GM10847 (cell line): Measurements from ENCODE around the gene PUM1.

Source experiments
- POLR2A ChIP-seq: IDR thresholded peaks from 2 replicates; pipeline ENCODE4 v1.6.1; 2011; ENCODE audit not compliant: insufficient read length; ENCODE audit errors: extremely low read depth

PUM1 gene

DNA sequence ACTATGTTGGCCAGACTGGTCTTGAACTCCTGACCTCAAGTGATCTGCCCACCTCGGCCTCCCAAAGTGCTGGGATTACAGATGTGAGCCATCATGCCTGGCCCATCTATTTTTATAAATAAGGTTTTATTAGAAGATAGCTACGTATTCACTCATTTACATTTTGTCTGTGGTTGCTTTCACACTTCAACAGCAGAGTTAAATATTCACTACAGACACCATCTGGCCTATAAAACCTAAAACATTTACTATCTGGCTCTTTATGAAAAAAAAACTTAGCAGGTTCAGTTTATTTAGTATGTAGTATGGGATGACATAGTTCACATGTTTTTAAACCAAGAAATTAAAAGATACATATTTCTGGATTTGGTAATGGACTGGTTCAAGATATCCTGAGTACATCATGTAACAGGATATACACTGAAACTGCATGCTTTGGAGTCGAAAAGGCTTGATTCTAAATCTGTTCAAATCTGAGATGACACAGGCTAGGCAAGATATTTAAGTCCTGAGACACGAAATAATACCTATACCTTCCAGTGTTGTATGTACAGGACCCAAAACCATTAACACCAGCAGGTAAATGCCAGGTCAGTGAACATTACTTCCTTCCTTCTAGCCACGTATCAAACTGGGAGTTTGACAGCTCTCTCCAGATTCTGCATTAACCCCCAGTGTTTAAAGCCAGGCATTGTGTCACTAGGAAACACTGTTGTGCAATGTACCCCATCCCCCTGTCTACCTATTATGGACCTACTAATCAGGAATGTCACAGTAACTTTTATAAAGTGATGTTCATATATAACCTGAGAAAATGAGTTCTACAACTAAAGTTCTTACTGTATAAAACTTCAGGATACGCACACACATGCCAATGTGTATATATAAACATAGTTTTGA lies 102.7 kb downstream of the PUM1 start:
- no peak for TF ChIP-seq POLR2A

GRCh38 chr1:30957560-30958222 lies 107.8 kb downstream of the PUM1 start:
- no peak for TF ChIP-seq POLR2A

DNA sequence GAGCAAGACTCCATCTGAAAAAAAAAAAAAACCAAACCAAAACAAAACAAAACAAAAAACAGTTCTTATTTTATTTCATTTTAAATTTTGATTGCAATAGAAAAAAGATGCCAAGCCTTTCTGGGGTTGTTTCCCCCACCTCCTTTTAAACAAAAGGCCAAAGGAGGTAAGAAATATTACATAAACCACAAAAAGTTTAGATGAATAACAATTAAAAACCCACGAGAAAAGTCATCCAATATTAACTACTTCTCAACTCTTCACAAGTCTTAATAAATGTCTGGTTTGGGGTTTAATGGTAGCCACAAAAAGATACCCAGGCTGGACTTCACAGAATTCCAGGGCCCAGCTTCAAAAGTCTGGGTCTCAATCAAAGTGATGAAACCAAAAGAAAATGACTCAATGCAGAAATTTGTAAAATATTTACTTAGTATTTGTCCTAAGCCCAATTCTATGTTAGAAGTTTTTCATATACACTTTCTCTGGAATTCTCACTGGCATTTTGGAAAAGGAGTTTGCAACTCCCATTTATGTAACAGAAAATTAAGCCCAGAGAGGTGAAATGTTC lies 110.0 kb downstream of the PUM1 start:
- TF ChIP-seq POLR2A = no peak

GRCh38 chr1:30953685-30954084 lies 111.8 kb downstream of the PUM1 start:
- no peak for TF ChIP-seq POLR2A

- TF ChIP-seq POLR2A = no peak
These were observed 113.4 kb downstream of the PUM1 start for GRCh38 chr1:30952098-30952497.

GRCh38 chr1:30950700-30951099 lies 114.8 kb downstream of the PUM1 start:
- TF ChIP-seq POLR2A = no peak

DNA sequence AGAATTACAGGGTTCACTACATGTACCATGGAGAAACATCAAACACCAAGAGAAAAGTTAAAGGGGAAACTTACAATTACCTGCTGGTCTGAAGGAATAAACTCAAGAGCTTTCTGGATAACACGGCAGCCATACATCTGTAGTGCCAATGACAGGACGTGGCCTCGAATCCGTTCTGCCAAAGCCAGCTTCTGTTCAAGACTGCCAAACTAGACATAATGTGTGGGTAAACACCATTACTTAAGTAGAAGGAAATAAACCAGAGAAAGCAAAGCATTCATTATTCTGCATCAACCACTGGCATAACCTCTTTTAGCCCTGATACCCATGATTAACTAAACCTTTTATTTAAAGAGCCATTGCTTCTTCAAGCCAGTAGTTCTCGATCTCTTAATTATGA lies 115.5 kb downstream of the PUM1 start:
- no peak for TF ChIP-seq POLR2A

- no peak for TF ChIP-seq POLR2A
These were observed 117.2 kb downstream of the PUM1 start for GRCh38 chr1:30948278-30948677.

DNA sequence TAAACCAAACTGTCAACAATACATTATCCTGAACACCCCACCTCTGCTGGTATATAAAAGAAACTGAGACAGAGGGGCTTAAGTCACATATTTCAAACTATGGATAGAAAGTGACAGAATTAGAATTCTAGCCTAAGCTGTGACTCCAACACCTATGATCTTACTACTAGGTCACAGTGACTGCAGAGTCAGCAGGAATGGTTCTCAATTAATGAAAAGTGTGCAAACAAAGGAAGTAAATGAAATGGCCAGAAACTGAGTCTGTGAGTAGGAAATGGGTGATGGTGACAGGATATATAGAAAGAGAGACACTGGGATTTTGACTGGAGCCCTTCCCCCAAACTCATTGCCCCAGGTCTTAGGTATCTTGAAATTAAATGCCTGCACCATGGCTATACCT lies 118.3 kb downstream of the PUM1 start:
- TF ChIP-seq POLR2A = no peak

DNA sequence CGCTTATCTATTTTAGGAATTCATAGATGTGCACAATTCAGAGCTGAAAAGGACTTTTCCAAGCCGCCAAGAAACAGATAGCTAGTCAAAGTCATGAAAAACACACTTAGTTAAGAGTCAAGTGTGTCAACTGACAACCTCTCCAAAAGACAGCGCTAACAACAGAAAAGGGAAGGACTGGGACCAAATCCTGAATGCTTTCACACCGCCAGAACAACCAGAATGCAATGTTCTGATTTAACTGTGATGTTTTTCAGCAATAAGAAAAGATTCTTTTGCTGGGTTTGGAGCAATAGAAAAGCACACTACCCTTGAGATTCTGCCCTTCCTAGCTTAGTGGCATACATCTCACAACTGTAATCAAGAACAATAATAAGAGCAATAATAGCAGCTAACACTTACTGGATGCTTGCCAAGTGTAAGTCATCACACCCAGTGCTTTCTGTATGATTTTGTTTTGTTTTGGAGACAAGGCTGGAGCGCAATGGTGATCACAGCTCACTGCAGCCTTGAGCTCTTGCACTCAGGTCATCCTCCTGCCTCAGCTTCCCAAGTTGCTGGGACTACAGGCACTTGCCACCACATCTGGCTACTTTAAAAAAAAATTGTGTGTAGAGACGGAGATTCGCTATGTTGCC lies 123.1 kb downstream of the PUM1 start:
- TF ChIP-seq POLR2A = no peak

DNA sequence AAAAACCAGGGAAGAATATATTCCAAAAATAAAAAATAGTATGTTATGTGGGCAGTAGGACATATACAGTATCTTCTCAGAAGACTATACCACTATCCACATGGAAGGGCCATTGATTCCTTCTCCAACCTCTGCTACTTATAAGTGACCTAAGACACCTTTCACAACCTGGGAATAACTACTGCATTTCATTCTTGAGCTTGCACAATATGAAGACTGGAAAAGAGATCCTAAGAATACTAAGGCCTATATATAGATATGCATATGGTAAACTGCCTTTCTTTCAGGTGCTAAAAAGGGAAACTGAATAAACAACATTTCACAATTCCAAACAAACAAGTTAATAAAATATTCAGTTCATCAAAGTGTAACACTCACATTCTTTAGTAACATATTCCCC lies 125.0 kb downstream of the PUM1 start:
- TF ChIP-seq POLR2A = no peak

- TF ChIP-seq POLR2A = no peak
These were observed 128.9 kb downstream of the PUM1 start for GRCh38 chr1:30936541-30937171.

- TF ChIP-seq POLR2A = no peak
These were observed 130.9 kb downstream of the PUM1 start for GRCh38 chr1:30934613-30935012.

GRCh38 chr1:30933874-30934252 lies 131.7 kb downstream of the PUM1 start:
- TF ChIP-seq POLR2A = no peak

- TF ChIP-seq POLR2A = no peak
These were observed 134.8 kb downstream of the PUM1 start for GRCh38 chr1:30930631-30931173.
